Spleen (tissue), 11 donors: ENCODE data around the gene PCNX1. TPM values are rescaled to one million over a fixed set of nuclear protein-coding genes. Genes with fewer than 3 reads are reported as not detected.
A peak's percentile ranks its signal among the peaks of the same experiment; 100 is the strongest.

Experiments used
- DNase-seq: peaks from one replicate; pipeline ENCODE4 v3.0.0-alpha.2; 2020
- H3K27ac ChIP-seq, 8 donors: fragments of 200-600 bp; sonication (generic) in 7 of 8; 1 replicate in 4 of 8; 2 replicates in 4 of 8; pipeline versions ENCODE4 v1.5.0 to v1.8.0; 2016 to 2021; ENCODE audit warnings: inconsistent platforms in 4 of 8, mild to moderate bottlenecking in 4 of 8, moderate library complexity in 1 of 8
- H3K27me3 ChIP-seq, 7 donors: fragments of 200-600 bp; sonication (generic) in 6 of 7; replicated peaks in 1 of 7; 1 replicate in 4 of 7; 2 replicates in 3 of 7; pipeline versions ENCODE4 v1.5.0 to v1.8.0; 2016 to 2021; ENCODE audit warnings: inconsistent platforms in 3 of 7, mild to moderate bottlenecking in 1 of 7
- H3K36me3 ChIP-seq, 6 donors: fragments of 200-600 bp; sonication (generic) in 5 of 6; 1 replicate in 4 of 6; 2 replicates in 2 of 6; pipeline versions ENCODE4 v1.5.0 to v1.8.0; 2016 to 2021; ENCODE audit warnings: inconsistent platforms in 2 of 6
- H3K4me1 ChIP-seq, 6 donors: fragments of 200-600 bp; sonication (generic) in 5 of 6; 1 replicate in 3 of 6; 2 replicates in 3 of 6; pipeline versions ENCODE4 v1.5.0 to v1.8.0; 2016 to 2021; ENCODE audit warnings: inconsistent platforms in 3 of 6
- H3K4me3 ChIP-seq, 8 donors: fragments of 200-600 bp; sonication (generic) in 7 of 8; 1 replicate in 4 of 8; 2 replicates in 4 of 8; pipeline versions ENCODE4 v1.5.0 to v1.8.0; 2016 to 2021; ENCODE audit warnings: inconsistent platforms in 4 of 8, mild to moderate bottlenecking in 4 of 8, moderate library complexity in 2 of 8
- H3K9me3 ChIP-seq, 8 donors: fragments of 200-600 bp; sonication (generic) in 7 of 8; 1 replicate in 4 of 8; 2 replicates in 4 of 8; pipeline versions ENCODE4 v1.5.0 to v1.8.0; 2016 to 2021; ENCODE audit warnings: inconsistent platforms in 4 of 8
- CTCF ChIP-seq, 11 experiments: fragments of 200-600 bp in 7 of 11; fragments of 450-650 bp in 4 of 11; sonication (generic) in 4 of 11; IDR thresholded peaks in 8 of 11; conservative IDR thresholded peaks in 3 of 11; 1 replicate in 7 of 11; 2 replicates in 4 of 11; pipeline versions ENCODE4 v1.4.0 to v1.8.0; 2016 to 2021; ENCODE audit warnings: antibody characterized with exemption in 11 of 11, inconsistent platforms in 4 of 11, mild to moderate bottlenecking in 1 of 11
- POLR2A ChIP-seq, 3 donors: fragments of 450-650 bp; IDR thresholded peaks; one replicate each; pipeline ENCODE4 v1.5.1; 2017; ENCODE audit warnings: antibody characterized with exemption in 3 of 3, mild to moderate bottlenecking in 1 of 3
- POLR2AphosphoS5 ChIP-seq, 3 donors: sonication (generic); formaldehyde crosslinking; IDR thresholded peaks; one replicate each; pipeline ENCODE4 v1.5.1; 2017; ENCODE audit warnings: antibody characterized with exemption in 3 of 3
- WGBS, 5 donors: extraction: QIAGEN DNeasy Blood & Tissue Kit in 3 of 5; methylation state at CpG; one replicate each; pipeline versions ENCODE4 v1.1.5 to v1.1.7; 2013 to 2018; 5-methylcytosine and 5-hydroxymethylcytosine counted together
- intact Hi-C: fragments of 100-400 bp; cut with DNase I; formaldehyde crosslinking; loops from one replicate; pipeline ENCODE4 v1.15.0; 2023; ENCODE audit warnings: low total_unique reads
- polyA plus RNA-seq, 3 donors: library from polyadenylated mRNA; stranded (reverse); fragments of 200-250 nt; gene quantifications; one replicate each; pipeline ENCODE4 v1.2.1, GENCODE V29; 2013
- total RNA-seq, 7 donors: library from RNA; depleted of rRNA in 3 of 7; stranded (reverse); fragments of >200 nt in 3 of 7; fragmentation: NEBNext Ultra II Directional in 4 of 7; extraction: Animal tissue kit (Norgen Biotek cat#: 25700) in 4 of 7; gene quantifications; one replicate each; pipeline versions ENCODE4 v1.1.0 to v1.2.1, GENCODE V29; 2016 to 2021
- donor health status: healthy with polysubstance abuse.
- donor health status: DM: no; HTN: no; CAD: no; lungs with moderate emphysema.
- donor health status: DM: no; HTN: no; CAD: no.
- donor health status: Bipolar disorder and iron deficiency.
- donor health status: healthy.
- donor health status: DM: no; HTN: no; CAD: no.
- donor health status: DM: yes; HTN: yes; CAD: no.

The PCNX1 gene
- total and polyA plus RNA-seq, 10 donors: 4.0 to 149 (median 100) TPM

- no peak for DNase-seq
- 80 to 94% (median 87%) methylated on average over 2 of the region's 2 CpGs for WGBS, 5 donors
- intact Hi-C loops: no loop called here
- Histone ChIP-seq H3K4me3 (no peak overlapping the region), H3K9me3 (no peaks in the 10 kb centered on the region), H3K27ac (peak overlapping the region; percentile 6 to 84 (median 68)), H3K36me3 (peaks cover 0 to 53% (median 8%) of the 10 kb centered on the region in 6 donors), H3K4me1 (peaks cover 0 to 79% (median 26%) of the 10 kb centered on the region in 6 donors), H3K27me3 (no peaks in the 10 kb centered on the region)
- no peak for TF ChIP-seq CTCF (IDR thresholded peaks at IDR 0.05 in 8 of 11, conservative IDR thresholded peaks at IDR 0.05 in 3 of 11)
- TF ChIP-seq POLR2A (IDR thresholded peaks at IDR 0.05): no peak
- TF ChIP-seq POLR2AphosphoS5 (IDR thresholded peaks at IDR 0.05): no peak
Measured at GRCh38 chr14:71000091-71000490, 92.8 kb downstream of the PCNX1 start.

GRCh38 chr14:71001742-71002141 is 94.5 kb downstream of the PCNX1 start:
- no peak for DNase-seq
- Histone ChIP-seq H3K27ac (peak overlapping the region in 3 of 8 donors; percentile 17 to 84 (median 22)), H3K4me3 (no peak overlapping the region), H3K36me3 (peaks cover 0 to 48% (median 9%) of the 10 kb centered on the region in 6 donors), H3K4me1 (peaks cover 0 to 69% (median 22%) of the 10 kb centered on the region in 6 donors), H3K9me3 (no peaks in the 10 kb centered on the region), H3K27me3 (no peaks in the 10 kb centered on the region)
- TF ChIP-seq CTCF (IDR thresholded peaks at IDR 0.05 in 8 of 11, conservative IDR thresholded peaks at IDR 0.05 in 3 of 11): no peak
- TF ChIP-seq POLR2A (IDR thresholded peaks at IDR 0.05): no peak
- TF ChIP-seq POLR2AphosphoS5 (IDR thresholded peaks at IDR 0.05): no peak
- intact Hi-C loops: no loop called here
- 70 to 81% (median 74%) methylated on average over 5 of the region's 5 CpGs for WGBS, 5 donors

- DNase-seq: no peak
- TF ChIP-seq POLR2A (IDR thresholded peaks at IDR 0.05): no peak
- no peak for TF ChIP-seq CTCF (IDR thresholded peaks at IDR 0.05 in 8 of 11, conservative IDR thresholded peaks at IDR 0.05 in 3 of 11)
- TF ChIP-seq POLR2AphosphoS5 (IDR thresholded peaks at IDR 0.05): no peak
- no peak overlapping the region for H3K27ac ChIP-seq
- no peaks in the 10 kb centered on the region for H3K9me3 ChIP-seq
- H3K27me3 ChIP-seq: no peaks in the 10 kb centered on the region
- intact Hi-C loops: no loop called here
- no peak overlapping the region for H3K4me3 ChIP-seq
- H3K4me1 ChIP-seq: peaks cover 0 to 55% (median 15%) of the 10 kb centered on the region in 6 donors
- 95 to 98% (median 97%) methylated on average over 12 to 13 of the region's 13 CpGs for WGBS, 5 donors
- peaks cover 0 to 48% (median 9%) of the 10 kb centered on the region in 6 donors for H3K36me3 ChIP-seq
Measured at GRCh38 chr14:71003156-71003555, 95.9 kb downstream of the PCNX1 start.

- H3K27me3 ChIP-seq: no peaks in the 10 kb centered on the region
- 90 to 96% (median 92%) methylated on average over 2 of the region's 2 CpGs for WGBS, 5 donors
- TF ChIP-seq CTCF (IDR thresholded peaks at IDR 0.05 in 8 of 11, conservative IDR thresholded peaks at IDR 0.05 in 3 of 11): no peak
- no peak for TF ChIP-seq POLR2A (IDR thresholded peaks at IDR 0.05)
- no peak for TF ChIP-seq POLR2AphosphoS5 (IDR thresholded peaks at IDR 0.05)
- peak overlapping the region in 1 of 8 donors; percentile 4 for H3K27ac ChIP-seq
- no peaks in the 10 kb centered on the region for H3K9me3 ChIP-seq
- no peak for DNase-seq
- peaks cover 0 to 56% (median 9%) of the 10 kb centered on the region in 6 donors for H3K36me3 ChIP-seq
- H3K4me1 ChIP-seq: peaks cover 0 to 46% (median 7%) of the 10 kb centered on the region in 6 donors
- intact Hi-C loops: no loop called here
- H3K4me3 ChIP-seq: no peak overlapping the region
Measured at GRCh38 chr14:71004481-71004880, 97.2 kb downstream of the PCNX1 start.
